ENCODE measurements around the gene EBF3.

GRCh38 chr10:129842031-129842430 is 122.0 kb downstream of the EBF3 start:
- no peak for TF ChIP-seq POLR2A (IDR thresholded peaks at IDR 0.05)
- no peak for TF ChIP-seq CTCF (IDR thresholded peaks at IDR 0.05)

Measured in Peyer's patch (tissue), 4 donors.